Lung (tissue), 12 donors: Measurements from ENCODE around the gene FANK1. TPM values are rescaled to one million over a fixed set of nuclear protein-coding genes. Genes with fewer than 3 reads are reported as not detected.

Source experiments
- ATAC-seq: fragments of 200-7000 bp; cut with Tn5 transposase; one replicate; pipeline ENCODE4 v1.9.1; 2020; ENCODE audit warnings: moderate number of reproducible peaks; ENCODE audit not compliant: insufficient read depth, low FRiP score
- DNase-seq, 3 donors: peaks; one replicate each; pipeline ENCODE4 v3.0.0-alpha.2; 2013 to 2017
- H3K27ac ChIP-seq, 2 donors: one replicate each; pipeline ENCODE4 v1.5.1; 2013; ENCODE audit warnings: mild to moderate bottlenecking in 2 of 2, moderate library complexity in 2 of 2, control low read depth in 1 of 2, inconsistent platforms in 1 of 2, low read depth in 1 of 2, low read length in 1 of 2
- H3K27me3 ChIP-seq, 3 donors: one replicate each; pipeline ENCODE4 v1.5.1; 2013; ENCODE audit warnings: low read length in 2 of 3; ENCODE audit not compliant: control insufficient read depth in 3 of 3, insufficient read depth in 3 of 3
- H3K36me3 ChIP-seq, 4 donors: one replicate each; pipeline ENCODE4 v1.5.1; 2013; ENCODE audit warnings: low read length in 4 of 4, mild to moderate bottlenecking in 1 of 4, moderate library complexity in 1 of 4; ENCODE audit not compliant: control insufficient read depth in 4 of 4, insufficient read depth in 4 of 4
- H3K4me1 ChIP-seq, 5 donors: one replicate each; pipeline ENCODE4 v1.5.1; 2013; ENCODE audit warnings: low read length in 5 of 5, mild to moderate bottlenecking in 2 of 5, moderate library complexity in 1 of 5; ENCODE audit not compliant: control insufficient read depth in 5 of 5, insufficient read depth in 5 of 5
- H3K4me3 ChIP-seq: one replicate; pipeline ENCODE4 v1.5.1; 2013; ENCODE audit warnings: mild to moderate bottlenecking, control low read depth, moderate library complexity
- H3K9ac ChIP-seq, 2 donors: one replicate each; pipeline ENCODE4 v1.5.1; 2013; ENCODE audit warnings: low read length in 2 of 2, control low read depth in 1 of 2; ENCODE audit not compliant: insufficient read depth in 1 of 2
- H3K9me3 ChIP-seq, 4 donors: one replicate each; pipeline ENCODE4 v1.5.1; 2013; ENCODE audit warnings: low read length in 3 of 4, mild to moderate bottlenecking in 1 of 4, moderate library complexity in 1 of 4; ENCODE audit not compliant: control insufficient read depth in 4 of 4, insufficient read depth in 3 of 4
- WGBS, 2 donors: extraction: QIAGEN DNeasy Blood & Tissue Kit; methylation state at CpG; one replicate each; pipeline ENCODE4 v1.1.7; 2013; 5-methylcytosine and 5-hydroxymethylcytosine counted together
- polyA plus RNA-seq, 2 donors: library from polyadenylated mRNA; stranded (reverse); fragments of 200-250 nt; gene quantifications; one replicate each; pipeline ENCODE4 v1.2.1, GENCODE V29; 2013
- total RNA-seq, 2 donors: library from RNA; depleted of rRNA in 1 of 2; stranded (reverse); fragments of >200 nt in 1 of 2; gene quantifications; one replicate each; pipeline ENCODE4 v1.2.1, GENCODE V29; 2014 to 2021
- TF ChIP-seq, protein P1 (sequence below): IDR thresholded peaks from 2 replicates; pipeline ENCODE4 v1.5.1; 2012; ENCODE audit warnings: mild to moderate bottlenecking; ENCODE audit errors: control extremely low read depth, extremely low read depth
- donor health status: control.
- donor health status: control.
- donor health status: Bipolar disorder and iron deficiency.
- donor health status: healthy.
- donor health status: DM: yes; HTN: yes; CAD: no.

Gene FANK1
- total and polyA plus RNA-seq, 4 donors: 8.7 to 18.4 (median 13.7) TPM

- 87 to 89% methylated on average over 7 of the region's 7 CpGs for WGBS, 2 donors
- DNase-seq: no peak
- H3K36me3 ChIP-seq: peaks cover 0 to under 1% (median 0%) of the 10 kb centered on the region in 4 donors
- no peak overlapping the region for H3K4me3 ChIP-seq
- no peak overlapping the region for H3K27ac ChIP-seq
- no peak for ATAC-seq
- H3K9me3 ChIP-seq: no peaks in the 10 kb centered on the region
- peaks cover 0 to 9% (median 0%) of the 10 kb centered on the region in 5 donors for H3K4me1 ChIP-seq
- TF ChIP-seq, protein P1, sequence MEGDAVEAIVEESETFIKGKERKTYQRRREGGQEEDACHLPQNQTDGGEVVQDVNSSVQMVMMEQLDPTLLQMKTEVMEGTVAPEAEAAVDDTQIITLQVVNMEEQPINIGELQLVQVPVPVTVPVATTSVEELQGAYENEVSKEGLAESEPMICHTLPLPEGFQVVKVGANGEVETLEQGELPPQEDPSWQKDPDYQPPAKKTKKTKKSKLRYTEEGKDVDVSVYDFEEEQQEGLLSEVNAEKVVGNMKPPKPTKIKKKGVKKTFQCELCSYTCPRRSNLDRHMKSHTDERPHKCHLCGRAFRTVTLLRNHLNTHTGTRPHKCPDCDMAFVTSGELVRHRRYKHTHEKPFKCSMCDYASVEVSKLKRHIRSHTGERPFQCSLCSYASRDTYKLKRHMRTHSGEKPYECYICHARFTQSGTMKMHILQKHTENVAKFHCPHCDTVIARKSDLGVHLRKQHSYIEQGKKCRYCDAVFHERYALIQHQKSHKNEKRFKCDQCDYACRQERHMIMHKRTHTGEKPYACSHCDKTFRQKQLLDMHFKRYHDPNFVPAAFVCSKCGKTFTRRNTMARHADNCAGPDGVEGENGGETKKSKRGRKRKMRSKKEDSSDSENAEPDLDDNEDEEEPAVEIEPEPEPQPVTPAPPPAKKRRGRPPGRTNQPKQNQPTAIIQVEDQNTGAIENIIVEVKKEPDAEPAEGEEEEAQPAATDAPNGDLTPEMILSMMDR: no peak
- H3K27me3 ChIP-seq: no peaks in the 10 kb centered on the region
- H3K9ac ChIP-seq: no peak overlapping the region
These were observed 117.9 kb downstream of the FANK1 start for GRCh38 chr10:126014309-126014708.

DNA sequence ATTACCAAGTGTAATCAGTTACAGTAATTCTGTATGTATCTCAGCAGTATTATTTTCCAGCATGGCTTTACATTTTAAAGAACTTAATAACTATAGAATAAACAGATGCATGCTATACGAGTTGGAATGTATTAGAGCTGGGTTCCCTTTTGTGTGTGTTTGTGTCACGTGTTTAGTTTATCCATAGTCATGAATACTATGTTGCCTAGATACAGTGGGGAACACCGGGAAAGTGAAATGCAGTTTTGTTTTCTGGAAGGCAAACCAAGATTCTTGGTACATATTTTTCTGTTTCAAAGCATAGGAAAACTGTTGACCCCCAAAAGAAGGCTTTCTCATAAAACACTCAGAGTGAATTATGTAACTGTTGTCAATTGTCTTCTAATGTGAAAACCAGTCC is 119.0 kb downstream of the FANK1 start:
- DNase-seq (peak in 2 of 3 donors; percentile 40 to 58), ATAC-seq (no peak)
- Histone ChIP-seq H3K36me3 (peaks cover 0 to 2% (median under 1%) of the 10 kb centered on the region in 4 donors), H3K27ac (no peak overlapping the region), H3K4me1 (peaks cover 0 to 9% (median 0%) of the 10 kb centered on the region in 5 donors), H3K9me3 (no peaks in the 10 kb centered on the region), H3K4me3 (no peak overlapping the region), H3K9ac (no peak overlapping the region), H3K27me3 (no peaks in the 10 kb centered on the region)
- TF ChIP-seq, protein P1: no peak
- 80 to 86% methylated on average over 3 of the region's 3 CpGs for WGBS, 2 donors

- ATAC-seq (no peak), DNase-seq (no peak)
- H3K9me3 ChIP-seq: no peaks in the 10 kb centered on the region
- H3K27me3 ChIP-seq: no peaks in the 10 kb centered on the region
- no peak overlapping the region for H3K4me3 ChIP-seq
- no peak overlapping the region for H3K9ac ChIP-seq
- no peak overlapping the region for H3K27ac ChIP-seq
- TF ChIP-seq, protein P1: no peak
- H3K4me1 ChIP-seq: peaks cover 0 to 9% (median 0%) of the 10 kb centered on the region in 5 donors
- WGBS, 2 donors: 91 to 94% methylated on average over 4 of the region's 4 CpGs
- H3K36me3 ChIP-seq: peaks cover 0 to 2% (median under 1%) of the 10 kb centered on the region in 4 donors
These were observed 119.9 kb downstream of the FANK1 start for GRCh38 chr10:126016156-126016805.
